ENCODE data around the gene MEFV. TPM values are rescaled to one million over a fixed set of nuclear protein-coding genes. Genes with fewer than 3 reads are reported as not detected.

MEFV gene
- polyA plus RNA-seq, 1 experiment, result not detected

- H3K27me3 ChIP-seq (ENCODE audit: control insufficient read depth, insufficient read depth, low read length), result peaks cover 16% of the 10 kb centered on the region
- TF ChIP-seq, protein P1, sequence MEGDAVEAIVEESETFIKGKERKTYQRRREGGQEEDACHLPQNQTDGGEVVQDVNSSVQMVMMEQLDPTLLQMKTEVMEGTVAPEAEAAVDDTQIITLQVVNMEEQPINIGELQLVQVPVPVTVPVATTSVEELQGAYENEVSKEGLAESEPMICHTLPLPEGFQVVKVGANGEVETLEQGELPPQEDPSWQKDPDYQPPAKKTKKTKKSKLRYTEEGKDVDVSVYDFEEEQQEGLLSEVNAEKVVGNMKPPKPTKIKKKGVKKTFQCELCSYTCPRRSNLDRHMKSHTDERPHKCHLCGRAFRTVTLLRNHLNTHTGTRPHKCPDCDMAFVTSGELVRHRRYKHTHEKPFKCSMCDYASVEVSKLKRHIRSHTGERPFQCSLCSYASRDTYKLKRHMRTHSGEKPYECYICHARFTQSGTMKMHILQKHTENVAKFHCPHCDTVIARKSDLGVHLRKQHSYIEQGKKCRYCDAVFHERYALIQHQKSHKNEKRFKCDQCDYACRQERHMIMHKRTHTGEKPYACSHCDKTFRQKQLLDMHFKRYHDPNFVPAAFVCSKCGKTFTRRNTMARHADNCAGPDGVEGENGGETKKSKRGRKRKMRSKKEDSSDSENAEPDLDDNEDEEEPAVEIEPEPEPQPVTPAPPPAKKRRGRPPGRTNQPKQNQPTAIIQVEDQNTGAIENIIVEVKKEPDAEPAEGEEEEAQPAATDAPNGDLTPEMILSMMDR (IDR thresholded peaks at IDR 0.05; ENCODE audit: low read depth, low read length), result no peak
- no peak overlapping the region for H3K27ac ChIP-seq (ENCODE audit: low read depth, low read length)
- no peak for DNase-seq (ENCODE audit: low read depth, low spot score)
- ChIA-PET POLR2A (no interaction called here), CTCF (no interaction called here)
- H3K9me3 ChIP-seq (ENCODE audit: control insufficient read depth, insufficient read depth, low read length), result no peaks in the 10 kb centered on the region; the same call in 1 of the 2 replicates
- no peak overlapping the region for H3K4me3 ChIP-seq (ENCODE audit: low read depth, low read length)
Observed at GRCh38 chr16:3248596-3248995, 7.8 kb downstream of the MEFV start.

DNA sequence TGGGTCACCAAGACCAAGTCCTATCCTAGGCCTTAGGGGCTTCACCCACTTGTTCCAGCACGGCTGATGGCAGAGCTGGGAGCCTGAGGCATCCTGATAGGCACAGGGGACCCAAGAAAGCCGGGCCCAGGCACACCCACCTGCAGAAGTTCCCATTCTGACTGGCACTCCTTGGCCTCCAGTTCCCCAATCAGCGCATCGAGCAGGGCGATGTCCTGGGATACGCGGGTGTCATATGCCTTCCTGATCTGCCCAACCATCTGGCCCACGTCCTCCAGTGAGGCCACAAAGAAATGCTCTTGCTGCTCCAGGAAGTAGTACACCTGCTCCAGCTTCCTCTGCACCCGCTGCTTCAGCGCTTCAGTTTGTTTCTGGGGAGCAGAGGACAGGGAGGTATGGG is 9.6 kb downstream of the MEFV start:
- POLR2A ChIA-PET, result no interaction called here
- CTCF ChIA-PET, result no interaction called here
- H3K9me3 ChIP-seq (ENCODE audit: control insufficient read depth, insufficient read depth, low read length), result no peaks in the 10 kb centered on the region; the same call in 1 of the 2 replicates
- no peak for DNase-seq (ENCODE audit: low read depth, low spot score)
- H3K27ac ChIP-seq (ENCODE audit: low read depth, low read length), result no peak overlapping the region
- no peak overlapping the region for H3K4me3 ChIP-seq (ENCODE audit: low read depth, low read length)
- TF ChIP-seq, protein P1 (IDR thresholded peaks at IDR 0.05; ENCODE audit: low read depth, low read length), result no peak
- peaks cover 12% of the 10 kb centered on the region for H3K27me3 ChIP-seq (ENCODE audit: control insufficient read depth, insufficient read depth, low read length)

DNA sequence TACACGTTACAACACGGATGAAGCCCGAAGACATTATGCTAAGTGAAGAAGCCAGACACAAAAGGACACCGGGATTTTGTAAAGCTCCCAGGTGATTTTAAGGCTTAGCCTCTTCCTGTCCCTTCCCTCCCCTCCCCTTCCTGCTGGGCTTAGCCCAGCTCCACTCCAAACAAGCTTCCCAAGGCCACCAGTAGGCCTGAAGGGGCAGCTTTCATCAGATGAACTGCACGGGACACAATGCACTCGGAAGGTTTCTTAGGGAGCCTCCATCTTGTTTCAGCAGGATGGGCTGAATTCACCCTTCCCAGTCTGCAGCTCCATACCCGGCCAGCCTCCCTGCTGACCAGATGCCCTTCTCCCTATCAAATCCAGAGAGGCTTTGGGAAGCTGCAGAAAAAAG is 10.4 kb downstream of the MEFV start:
- Histone ChIP-seq H3K27me3 (ENCODE audit: control insufficient read depth, insufficient read depth, low read length) (peaks cover 12% of the 10 kb centered on the region), H3K9me3 (ENCODE audit: control insufficient read depth, insufficient read depth, low read length) (no peaks in the 10 kb centered on the region; the same call in 1 of the 2 replicates), H3K4me3 (ENCODE audit: low read depth, low read length) (no peak overlapping the region), H3K27ac (ENCODE audit: low read depth, low read length) (no peak overlapping the region)
- TF ChIP-seq, protein P1 (IDR thresholded peaks at IDR 0.05; ENCODE audit: low read depth, low read length), result no peak
- CTCF ChIA-PET, result no interaction called here
- DNase-seq (ENCODE audit: low read depth, low spot score), result no peak
- POLR2A ChIA-PET, result no interaction called here

GRCh38 chr16:3243882-3244281 is 12.6 kb downstream of the MEFV start:
- POLR2A ChIA-PET, result no interaction called here

DNA sequence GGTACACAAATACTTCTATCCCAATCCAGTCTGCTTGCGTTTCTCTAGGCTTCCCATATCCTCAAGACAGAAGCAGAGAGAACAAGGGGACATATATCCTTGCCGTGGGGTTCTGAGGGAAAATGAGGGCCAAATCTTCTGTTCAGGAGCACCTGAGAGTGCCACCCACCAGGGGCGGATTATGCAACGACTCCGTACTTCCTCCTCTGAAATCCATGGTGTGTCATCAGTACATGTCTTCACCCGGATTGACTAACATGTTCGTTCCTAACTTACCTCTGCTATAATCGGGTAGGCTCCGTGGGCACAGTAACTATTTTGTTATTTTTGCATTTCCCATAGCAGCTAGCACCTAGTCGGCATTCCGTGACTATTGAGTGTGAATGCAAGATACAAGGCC is 13.7 kb downstream of the MEFV start:
- Histone ChIP-seq H3K9me3 (ENCODE audit: control insufficient read depth, insufficient read depth, low read length) (no peaks in the 10 kb centered on the region; the same call in 1 of the 2 replicates), H3K27ac (ENCODE audit: low read depth, low read length) (no peak overlapping the region), H3K4me3 (ENCODE audit: low read depth, low read length) (no peak overlapping the region), H3K27me3 (ENCODE audit: control insufficient read depth, insufficient read depth, low read length) (peaks cover 7% of the 10 kb centered on the region)
- DNase-seq (ENCODE audit: low read depth, low spot score), result no peak
- ChIA-PET CTCF (no interaction called here), POLR2A (no interaction called here)
- TF ChIP-seq, protein P1 (IDR thresholded peaks at IDR 0.05; ENCODE audit: low read depth, low read length), result no peak

More at GRCh38 chr16:3243882-3244281, 12.6 kb downstream of the MEFV start:
- peaks cover 11% of the 10 kb centered on the region for H3K27me3 ChIP-seq (ENCODE audit: control insufficient read depth, insufficient read depth, low read length)
- TF ChIP-seq, protein P1 (IDR thresholded peaks at IDR 0.05; ENCODE audit: low read depth, low read length), result no peak
- CTCF ChIA-PET, result no interaction called here
- DNase-seq (ENCODE audit: low read depth, low spot score), result no peak
- no peaks in the 10 kb centered on the region; the same call in 1 of the 2 replicates for H3K9me3 ChIP-seq (ENCODE audit: control insufficient read depth, insufficient read depth, low read length)
- H3K27ac ChIP-seq (ENCODE audit: low read depth, low read length), result no peak overlapping the region
- H3K4me3 ChIP-seq (ENCODE audit: low read depth, low read length), result no peak overlapping the region

All from AG04450 (cell line).